ENCODE measurements around the gene GAPDH.
A peak's percentile ranks its signal among the peaks of the same experiment; 100 is the strongest.

GRCh38 chr12:6534945-6535696 lies 804 bp downstream of the GAPDH start:
- TF ChIP-seq CTCF (IDR thresholded peaks at IDR 0.05) = no peak
- TF ChIP-seq POLR2A (IDR thresholded peaks at IDR 0.05) = peak in 1 of 2 donors; percentile 19

Measured in uterus (tissue), 2 donors.